OCI-LY7 (cell line): Measurements from ENCODE around the gene ZFP36L2.

ENCODE experiments used
- CTCF ChIP-seq: fragments of 200-600 bp; sonication (generic); conservative IDR thresholded peaks from 2 replicates; pipeline ENCODE4 v1.5.1; 2014; ENCODE audit warnings: mild to moderate bottlenecking, antibody characterized with exemption, low read length, moderate library complexity, mixed read lengths
- EZH2phosphoT487 ChIP-seq: fragments of 200-600 bp; sonication (generic); IDR thresholded peaks from 2 replicates; pipeline ENCODE4 v1.6.1; 2018; ENCODE audit warnings: low read depth, borderline replicate concordance, mild to moderate bottlenecking, mixed run types, antibody characterized with exemption, low read length, moderate library complexity, mixed read lengths

- TF ChIP-seq EZH2phosphoT487: no peak
- no peak for TF ChIP-seq CTCF
Measured at GRCh38 chr2:43258547-43259156, 32.2 kb upstream of the ZFP36L2 start.
